H9 (cell line): ENCODE data around the gene KAZALD1. TPM values are rescaled to one million over a fixed set of nuclear protein-coding genes. Genes with fewer than 3 reads are reported as not detected.

Experiments
- DNase-seq: peaks from one replicate; pipeline ENCODE4 v3.0.0-alpha.2; 2017
- H2AFZ ChIP-seq: one replicate; pipeline ENCODE4 v1.6.1; 2013; ENCODE audit warnings: mild to moderate bottlenecking, low read length, control low read depth, moderate library complexity
- H2AK5ac ChIP-seq: 2 replicates; pipeline ENCODE4 v1.6.1; 2013; ENCODE audit warnings: low read length, control low read depth, mixed read lengths; ENCODE audit not compliant: insufficient read length
- H2BK120ac ChIP-seq: one replicate; pipeline ENCODE4 v1.6.1; 2013; ENCODE audit warnings: low read depth, mild to moderate bottlenecking, low read length, control low read depth, inconsistent platforms; ENCODE audit not compliant: poor library complexity, severe bottlenecking
- H2BK12ac ChIP-seq: 2 replicates; pipeline ENCODE4 v1.6.1; 2013; ENCODE audit warnings: low read length, control low read depth, mixed read lengths, low read depth; ENCODE audit not compliant: insufficient read length
- H2BK15ac ChIP-seq: 2 replicates; pipeline ENCODE4 v1.6.1; 2013; ENCODE audit warnings: low read depth, low read length, control low read depth
- H2BK20ac ChIP-seq: one replicate; pipeline ENCODE4 v1.6.1; 2013; ENCODE audit warnings: low read depth, mild to moderate bottlenecking, low read length, control low read depth, inconsistent platforms; ENCODE audit not compliant: poor library complexity, severe bottlenecking
- H2BK5ac ChIP-seq: 2 replicates; pipeline ENCODE4 v1.6.1; 2013; ENCODE audit warnings: low read length, control low read depth, mixed read lengths; ENCODE audit not compliant: insufficient read length
- H3K14ac ChIP-seq: 2 replicates; pipeline ENCODE4 v1.6.1; 2013; ENCODE audit warnings: low read length, control low read depth; ENCODE audit not compliant: insufficient read depth
- H3K18ac ChIP-seq: 2 replicates; pipeline ENCODE4 v1.6.1; 2013; ENCODE audit warnings: low read depth, mild to moderate bottlenecking, mixed read lengths, low read length, control low read depth; ENCODE audit not compliant: insufficient read length
- H3K23ac ChIP-seq: 2 replicates; pipeline ENCODE4 v1.6.1; 2013; ENCODE audit warnings: low read length, control low read depth, mixed read lengths, low read depth; ENCODE audit not compliant: insufficient read length
- H3K23me2 ChIP-seq: 2 replicates; pipeline ENCODE4 v1.6.1; 2013; ENCODE audit warnings: low read depth, mild to moderate bottlenecking, mixed read lengths, low read length, control low read depth; ENCODE audit not compliant: insufficient read length, poor library complexity, severe bottlenecking
- H3K27ac ChIP-seq: 2 replicates; pipeline ENCODE4 v1.5.1; 2013; ENCODE audit warnings: low read length, control low read depth, mixed read lengths, low read depth; ENCODE audit not compliant: insufficient read length
- H3K27me3 ChIP-seq: 2 replicates; pipeline ENCODE4 v1.6.1; 2013; ENCODE audit warnings: low read length, control low read depth, inconsistent platforms; ENCODE audit not compliant: insufficient read depth
- H3K4ac ChIP-seq: 2 replicates; pipeline ENCODE4 v1.6.1; 2013; ENCODE audit warnings: low read depth, mild to moderate bottlenecking, control low read depth, inconsistent platforms, low read length, moderate library complexity
- H3K4me1 ChIP-seq: 2 replicates; pipeline ENCODE4 v1.6.1; 2013; ENCODE audit warnings: low read length, control low read depth, inconsistent platforms; ENCODE audit not compliant: insufficient read depth
- H3K4me2 ChIP-seq: 2 replicates; pipeline ENCODE4 v1.6.1; 2013; ENCODE audit warnings: low read length, control low read depth, mixed read lengths; ENCODE audit not compliant: insufficient read length, insufficient read depth
- H3K56ac ChIP-seq: 2 replicates; pipeline ENCODE4 v1.6.1; 2013; ENCODE audit warnings: low read depth, mild to moderate bottlenecking, mixed read lengths, low read length, control low read depth; ENCODE audit not compliant: insufficient read length
- H3K79me1 ChIP-seq: 2 replicates; pipeline ENCODE4 v1.6.1; 2013; ENCODE audit warnings: low read depth, mild to moderate bottlenecking, moderate library complexity, low read length, control low read depth, inconsistent platforms; ENCODE audit not compliant: insufficient read depth, poor library complexity, severe bottlenecking
- H3K79me2 ChIP-seq: 2 replicates; pipeline ENCODE4 v1.6.1; 2013; ENCODE audit warnings: low read length, control low read depth, inconsistent platforms; ENCODE audit not compliant: insufficient read depth
- H3K9ac ChIP-seq: 2 replicates; pipeline ENCODE4 v1.6.1; 2013; ENCODE audit warnings: low read length, control low read depth, mixed read lengths; ENCODE audit not compliant: insufficient read length; ENCODE audit errors: extremely low read depth
- H3K9me3 ChIP-seq: one replicate; pipeline ENCODE4 v1.6.1; 2013; ENCODE audit warnings: low read depth, low read length, inconsistent platforms; ENCODE audit not compliant: control insufficient read depth
- H3T11ph ChIP-seq: one replicate; pipeline ENCODE4 v1.6.1; 2013; ENCODE audit warnings: mild to moderate bottlenecking, low read length, control low read depth, inconsistent platforms
- H4K20me1 ChIP-seq: one replicate; pipeline ENCODE4 v1.6.1; 2013; ENCODE audit not compliant: control insufficient read depth, insufficient read length, insufficient read depth
- H4K5ac ChIP-seq: 2 replicates; pipeline ENCODE4 v1.6.1; 2013; ENCODE audit warnings: low read depth, mild to moderate bottlenecking, mixed read lengths, low read length, control low read depth; ENCODE audit not compliant: insufficient read length
- H4K8ac ChIP-seq: replicated peaks from 2 replicates; pipeline ENCODE4 v1.6.1; 2013; ENCODE audit warnings: low read length, control low read depth, mixed read lengths, low read depth; ENCODE audit not compliant: insufficient read length
- H4K91ac ChIP-seq: 2 replicates; pipeline ENCODE4 v1.6.1; 2013; ENCODE audit warnings: low read depth, mild to moderate bottlenecking, moderate library complexity, mixed read lengths, low read length, control low read depth; ENCODE audit not compliant: insufficient read length
- H3K27ac Mint-ChIP-seq, 3 experiments: 2 replicates in 2 of 3; 3 replicates in 1 of 3; pipeline ENCODE4 v1.8.0; 2020 to 2021; ENCODE audit warnings: mixed read lengths in 3 of 3, mild to moderate bottlenecking in 1 of 3, moderate library complexity in 1 of 3
- H3K27me3 Mint-ChIP-seq: 2 replicates; pipeline ENCODE4 v1.8.0; 2021; ENCODE audit warnings: low read depth, mild to moderate bottlenecking, moderate library complexity, mixed read lengths
- H3K36me3 Mint-ChIP-seq, 3 experiments: 2 replicates in 2 of 3; 3 replicates in 1 of 3; pipeline ENCODE4 v1.8.0; 2020 to 2021; ENCODE audit warnings: low read depth in 3 of 3, mixed read lengths in 3 of 3; ENCODE audit not compliant: insufficient read depth in 1 of 3
- H3K4me1 Mint-ChIP-seq, 2 experiments: 2 replicates each; pipeline ENCODE4 v1.8.0; 2020; ENCODE audit warnings: mixed read lengths in 2 of 2
- H3K4me3 Mint-ChIP-seq, 2 experiments: 2 replicates in 1 of 2; 3 replicates in 1 of 2; pipeline ENCODE4 v1.8.0; 2020 to 2021; ENCODE audit warnings: mild to moderate bottlenecking in 2 of 2, mixed read lengths in 2 of 2, moderate library complexity in 1 of 2
- H3K9me3 Mint-ChIP-seq, 2 experiments: 2 replicates in 1 of 2; 3 replicates in 1 of 2; pipeline ENCODE4 v1.8.0; 2020; ENCODE audit warnings: mild to moderate bottlenecking in 2 of 2, mixed read lengths in 2 of 2, moderate library complexity in 1 of 2
- WGBS: extraction: QIAGEN DNeasy Blood & Tissue Kit; methylation state at CpG from one replicate; pipeline ENCODE4 v1.1.7; 2013; ENCODE audit warnings: missing lambda C conversion rate, low lambda C conversion rate, mixed read lengths; ENCODE audit not compliant: insufficient read length; ENCODE audit errors: extremely low coverage; 5-methylcytosine and 5-hydroxymethylcytosine counted together
- total RNA-seq: library from RNA; stranded (reverse); gene quantifications from 2 replicates; pipeline ENCODE4 v1.2.1, GENCODE V29; 2021
- TF ChIP-seq, protein P1 (sequence below): fragments of 200-600 bp; sonication (generic); conservative IDR thresholded peaks from 3 replicates; pipeline ENCODE4 v1.8.0; 2021; ENCODE audit warnings: antibody characterized with exemption, mild to moderate bottlenecking

KAZALD1 gene
- total RNA-seq, 1 experiment from 2014 or later = 2.9 TPM

DNA sequence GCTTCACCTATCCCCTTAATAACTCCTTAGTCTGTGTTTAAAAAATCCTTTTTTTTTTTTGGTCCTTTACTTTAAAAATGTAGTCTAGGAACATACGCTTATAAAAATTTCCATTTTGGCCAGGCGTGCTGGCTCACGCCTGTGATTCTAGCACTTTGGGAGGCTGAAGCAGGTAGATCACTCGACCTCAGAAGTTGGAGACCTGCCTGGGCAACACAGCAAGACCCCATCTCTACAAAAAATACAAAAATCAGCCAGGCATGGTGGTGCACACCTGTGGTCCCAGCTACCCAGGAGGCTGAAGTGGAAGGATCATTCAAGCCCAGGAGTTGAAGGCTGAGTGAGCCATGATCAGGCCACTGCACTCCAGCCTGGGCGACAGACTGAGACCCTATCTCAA lies 14.8 kb downstream of the KAZALD1 start:
- Histone ChIP-seq H3K18ac (no peak overlapping the region), H2AFZ (no peak overlapping the region), H4K20me1 (no peaks in the 10 kb centered on the region), H3K4ac (no peak overlapping the region), H3K4me1 (peaks cover 2% of the 10 kb centered on the region), H2BK120ac (no peak overlapping the region), H4K5ac (no peak overlapping the region), H3K23me2 (peaks cover 2% of the 10 kb centered on the region), H3K9ac (no peak overlapping the region), H3K4me2 (no peak overlapping the region), H3K79me2 (no peaks in the 10 kb centered on the region), H3K79me1 (no peaks in the 10 kb centered on the region), H2BK20ac (no peak overlapping the region), H3K27me3 (peaks cover 12% of the 10 kb centered on the region; the same call in 1 of the 2 replicates), H3T11ph (no peak overlapping the region), H3K14ac (no peak overlapping the region), H2AK5ac (no peak overlapping the region), H2BK12ac (no peak overlapping the region), H2BK5ac (no peak overlapping the region), H3K27ac (no peak overlapping the region), H3K23ac (no peak overlapping the region), H3K56ac (no peak overlapping the region), H2BK15ac (no peak overlapping the region), H3K9me3 (no peaks in the 10 kb centered on the region), H4K91ac (no peak overlapping the region), H4K8ac (no peak overlapping the region)
- H3K27me3 Mint-ChIP-seq = peaks cover 89% of the 10 kb centered on the region
- H3K9me3 Mint-ChIP-seq = no peaks in the 10 kb centered on the region; a peak in 1 of 5 replicates
- H3K36me3 Mint-ChIP-seq = no peaks in the 10 kb centered on the region
- no CpG with 5 or more reads among the region's 5 CpGs for WGBS
- H3K4me1 Mint-ChIP-seq = peaks cover 17 to 33% of the 10 kb centered on the region in 2 experiments
- H3K27ac Mint-ChIP-seq = no peak overlapping the region
- DNase-seq = no peak
- TF ChIP-seq, protein P1, sequence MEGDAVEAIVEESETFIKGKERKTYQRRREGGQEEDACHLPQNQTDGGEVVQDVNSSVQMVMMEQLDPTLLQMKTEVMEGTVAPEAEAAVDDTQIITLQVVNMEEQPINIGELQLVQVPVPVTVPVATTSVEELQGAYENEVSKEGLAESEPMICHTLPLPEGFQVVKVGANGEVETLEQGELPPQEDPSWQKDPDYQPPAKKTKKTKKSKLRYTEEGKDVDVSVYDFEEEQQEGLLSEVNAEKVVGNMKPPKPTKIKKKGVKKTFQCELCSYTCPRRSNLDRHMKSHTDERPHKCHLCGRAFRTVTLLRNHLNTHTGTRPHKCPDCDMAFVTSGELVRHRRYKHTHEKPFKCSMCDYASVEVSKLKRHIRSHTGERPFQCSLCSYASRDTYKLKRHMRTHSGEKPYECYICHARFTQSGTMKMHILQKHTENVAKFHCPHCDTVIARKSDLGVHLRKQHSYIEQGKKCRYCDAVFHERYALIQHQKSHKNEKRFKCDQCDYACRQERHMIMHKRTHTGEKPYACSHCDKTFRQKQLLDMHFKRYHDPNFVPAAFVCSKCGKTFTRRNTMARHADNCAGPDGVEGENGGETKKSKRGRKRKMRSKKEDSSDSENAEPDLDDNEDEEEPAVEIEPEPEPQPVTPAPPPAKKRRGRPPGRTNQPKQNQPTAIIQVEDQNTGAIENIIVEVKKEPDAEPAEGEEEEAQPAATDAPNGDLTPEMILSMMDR = no peak
- H3K4me3 Mint-ChIP-seq = no peak overlapping the region
